ENCODE measurements around the gene PCNT.
A peak's percentile ranks its signal among the peaks of the same experiment; 100 is the strongest.

Gene PCNT
- total RNA-seq, result 16.8 to 98.6 (median 43.8) reads per million in 17 experiments

DNA sequence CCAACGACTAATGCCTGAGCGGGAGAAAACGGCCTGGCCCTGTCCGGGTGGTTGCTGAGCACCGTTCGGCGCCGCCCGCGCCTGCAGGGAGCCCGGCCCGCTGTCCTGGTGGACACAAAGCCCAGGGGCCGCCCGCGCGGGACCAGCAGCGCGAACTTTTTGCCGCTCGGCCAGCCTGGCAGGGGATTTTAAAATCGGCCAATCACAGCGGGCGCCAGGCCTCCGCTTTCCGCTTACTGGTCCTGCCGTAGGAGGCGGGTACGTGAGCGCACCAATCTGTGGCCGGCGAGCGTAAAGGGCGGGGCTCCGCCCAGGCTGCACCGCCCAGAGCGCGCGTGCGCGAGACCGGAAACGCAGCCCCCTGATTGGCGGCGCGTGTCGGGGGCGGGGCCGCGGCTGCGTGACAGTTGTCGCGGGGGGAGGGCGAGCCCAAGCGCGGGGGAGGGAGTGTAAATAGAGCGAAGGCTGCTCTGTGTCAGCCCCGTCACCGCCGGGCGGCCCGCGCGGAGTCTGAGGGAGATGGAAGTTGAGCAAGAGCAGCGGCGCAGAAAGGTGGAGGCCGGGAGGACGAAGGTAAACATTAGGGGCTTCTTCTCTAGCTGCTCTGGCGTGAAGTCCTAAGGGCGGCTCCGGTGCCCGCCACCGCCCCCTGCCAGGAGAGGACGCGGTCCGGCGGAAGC is at the start of gene PCNT, which contains the start of gene C21orf58:
TSS of gene PCNT (plus strand) at position 447 of the 680 bp plus-strand sequence. CDS start at position 520, 73 bp downstream.
TSS of gene C21orf58 (minus strand) at position 161 of the 680 bp plus-strand sequence. CDS start 1,132 bp downstream, outside the sequence.
- DNase-seq, result peak; percentile 99 to 100 (median 100)

DNA sequence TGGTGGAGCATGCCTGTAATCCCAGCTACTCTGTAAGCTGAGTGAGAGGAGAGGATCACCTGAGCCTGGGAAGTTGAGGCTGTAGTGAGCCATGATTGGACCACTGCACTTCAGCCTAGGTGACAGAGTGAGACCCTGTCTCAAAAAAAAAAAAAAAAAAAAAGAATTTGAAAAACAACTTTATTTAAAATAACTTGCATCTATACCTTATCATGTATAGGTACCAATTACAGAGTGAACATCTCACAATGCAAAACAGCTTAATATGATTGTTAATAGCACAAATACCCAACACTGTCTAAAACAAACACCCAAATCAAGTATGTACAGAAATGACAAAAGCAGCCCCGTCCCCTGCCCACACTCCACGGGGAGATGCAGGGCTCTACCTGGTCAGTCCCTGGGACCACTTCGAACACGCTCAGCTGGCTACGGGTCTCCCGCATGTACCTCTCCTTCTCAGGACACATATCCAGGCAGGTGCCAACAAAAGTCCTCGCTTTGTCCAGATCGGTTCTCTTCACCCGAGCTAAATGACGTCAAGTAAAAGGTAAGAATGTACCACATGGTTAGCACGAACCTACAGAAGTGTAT is 49.1 kb upstream of the PCNT start:
- no peak for DNase-seq

DNA sequence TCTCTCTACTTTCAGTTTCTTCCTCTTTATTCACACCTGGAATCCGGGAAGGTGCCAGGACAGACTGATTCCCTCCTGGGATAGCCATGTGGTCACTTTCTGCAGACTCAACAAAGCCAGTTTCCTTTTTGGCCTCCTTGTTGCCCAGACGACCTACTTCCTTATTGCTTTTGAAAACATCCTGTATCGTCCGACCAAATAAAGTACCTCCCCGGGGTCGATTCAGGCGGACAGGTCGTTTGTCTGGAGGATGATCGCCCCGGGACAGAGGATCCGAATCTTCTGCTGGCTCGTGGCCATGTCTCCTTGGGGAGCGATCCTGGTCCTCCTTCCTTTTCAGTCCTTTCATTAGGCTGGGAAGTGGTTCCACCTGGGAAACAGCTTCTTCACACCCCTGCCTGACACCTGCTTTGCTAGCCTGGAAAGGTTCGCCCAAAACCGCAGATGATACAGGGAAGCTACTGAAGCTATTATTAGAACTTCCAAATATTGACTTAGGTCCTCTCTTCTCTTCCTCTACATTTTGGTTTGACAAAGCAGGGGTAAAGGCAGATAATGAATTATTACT is 39.8 kb upstream of the PCNT start:
- peak; percentile 24 to 51 (median 39) for DNase-seq

DNA sequence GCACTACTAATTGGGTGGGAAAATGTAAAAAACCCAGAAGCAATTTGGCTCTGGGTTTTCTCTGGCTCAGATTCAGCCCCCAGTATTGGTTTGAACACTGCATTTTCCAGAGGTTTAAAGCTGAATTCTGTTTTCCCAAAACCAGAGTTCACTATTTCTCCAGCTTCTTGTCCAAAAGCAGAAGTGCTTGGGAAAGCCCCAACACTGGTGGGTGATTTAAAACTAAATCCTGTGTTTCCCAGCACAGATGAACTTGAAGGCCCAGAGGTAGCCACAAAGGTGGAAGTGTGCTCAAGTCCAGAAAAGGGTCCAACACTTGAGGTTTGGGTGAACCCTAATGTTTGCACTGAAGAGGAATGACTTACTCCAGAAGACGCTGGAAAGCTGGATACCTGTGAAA is 39.2 kb upstream of the PCNT start:
- peak; percentile 27 to 61 (median 59) for DNase-seq

DNA sequence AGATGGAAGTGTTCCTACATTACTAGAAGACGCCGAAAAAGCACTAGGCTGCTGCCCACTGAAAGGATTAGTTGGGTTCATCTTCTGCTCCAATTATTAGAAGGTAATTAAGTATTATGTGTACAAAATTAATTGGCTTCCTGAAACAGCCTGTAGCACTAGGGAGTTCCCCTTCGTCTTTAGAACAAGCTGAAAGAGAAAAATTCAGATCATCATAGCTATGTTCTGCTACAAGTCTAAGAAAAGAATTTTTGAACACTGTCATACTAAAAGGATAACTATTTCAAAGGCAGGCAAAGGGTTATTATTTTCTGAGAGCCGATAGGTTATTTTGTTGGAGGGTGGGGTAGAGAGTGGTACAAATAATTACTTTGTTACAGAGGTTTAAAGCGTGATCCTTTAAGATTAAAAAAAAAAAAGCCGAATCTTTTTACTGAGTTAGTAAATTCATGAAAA is 38.7 kb upstream of the PCNT start, which contains the start of gene MCM3AP:
TSS of gene MCM3AP (minus strand) at position 406 of the 456 bp plus-strand sequence. CDS start at position 81, 325 bp downstream.
- no peak for DNase-seq

DNA sequence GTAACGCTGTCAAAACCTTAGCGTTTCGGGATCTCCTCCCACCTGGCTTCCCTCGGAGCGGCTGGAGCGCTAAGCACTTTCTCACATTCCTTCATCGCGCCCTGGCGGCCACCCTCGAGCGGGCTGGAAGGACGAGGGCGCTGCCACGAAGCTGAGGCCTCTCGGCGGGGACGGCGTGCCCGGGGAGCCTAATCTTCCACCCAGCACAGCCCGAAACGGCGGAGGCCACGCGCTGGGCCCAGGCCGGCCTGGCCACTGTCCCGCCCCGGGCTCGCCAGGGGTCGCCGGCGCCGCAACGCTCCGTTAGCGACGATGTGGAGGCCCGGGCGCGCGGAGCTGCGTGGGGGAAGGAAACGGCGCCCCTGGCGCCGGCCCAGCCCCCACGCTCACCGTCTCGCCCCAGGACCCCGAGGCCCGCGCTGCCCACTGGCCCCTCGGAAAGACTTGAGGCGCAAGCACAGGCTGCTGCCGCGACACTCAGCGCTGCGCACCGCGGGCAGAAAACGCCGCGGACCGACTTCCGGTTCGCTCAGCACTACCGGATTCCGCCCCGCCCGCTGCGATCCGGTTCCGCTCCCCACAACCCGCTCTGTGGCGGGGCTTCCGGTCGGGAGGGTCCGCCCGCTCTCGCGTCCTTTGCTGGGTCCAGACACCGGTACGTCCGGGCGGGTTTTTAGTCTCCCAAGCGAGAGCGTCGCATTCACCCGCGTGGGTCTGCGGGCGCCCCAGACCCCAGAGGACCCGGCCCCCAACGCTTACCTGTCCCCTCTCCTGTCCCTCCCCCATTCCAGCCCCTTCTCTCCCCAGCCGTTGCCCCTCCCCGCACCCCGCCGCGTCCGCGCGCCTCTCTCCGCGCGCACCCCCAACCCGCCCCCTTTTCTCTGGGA is 38.0 kb upstream of the PCNT start, which contains the start of gene YBEY:
TSS of gene YBEY (plus strand) at position 582 of the 887 bp plus-strand sequence. CDS start 572 bp downstream, outside the sequence.
- peak; percentile 93 to 97 (median 95) for DNase-seq

GRCh38 chr21:46286648-46287002 is 37.3 kb upstream of the PCNT start:
- DNase-seq, result peak in 3 of 4 experiments; percentile 75 to 91 (median 83)

DNA sequence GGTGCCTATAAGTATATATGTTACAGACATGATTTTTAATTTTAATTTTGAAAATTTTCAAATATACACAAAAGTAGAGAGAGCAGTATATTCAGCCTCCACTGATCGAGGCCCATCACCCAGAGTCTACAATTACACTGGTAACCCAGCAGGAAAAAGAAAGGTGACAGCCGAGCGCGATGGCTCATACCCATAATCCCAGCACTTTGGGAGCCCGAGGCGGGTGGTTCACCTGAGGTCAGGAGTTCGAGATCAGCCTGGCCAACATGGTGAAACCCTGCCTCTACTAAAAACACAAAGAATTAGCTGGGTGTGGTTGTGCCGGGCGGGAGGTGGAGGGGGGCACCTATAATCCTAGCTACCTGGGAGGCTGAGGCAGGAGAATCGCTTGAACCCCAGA is 36.4 kb upstream of the PCNT start:
- no peak for DNase-seq

- DNase-seq, result no peak
Observed at GRCh38 chr21:46289655-46290179, 34.2 kb upstream of the PCNT start.

- no peak for DNase-seq
Observed at GRCh38 chr21:46291561-46291960, 32.4 kb upstream of the PCNT start.

DNA sequence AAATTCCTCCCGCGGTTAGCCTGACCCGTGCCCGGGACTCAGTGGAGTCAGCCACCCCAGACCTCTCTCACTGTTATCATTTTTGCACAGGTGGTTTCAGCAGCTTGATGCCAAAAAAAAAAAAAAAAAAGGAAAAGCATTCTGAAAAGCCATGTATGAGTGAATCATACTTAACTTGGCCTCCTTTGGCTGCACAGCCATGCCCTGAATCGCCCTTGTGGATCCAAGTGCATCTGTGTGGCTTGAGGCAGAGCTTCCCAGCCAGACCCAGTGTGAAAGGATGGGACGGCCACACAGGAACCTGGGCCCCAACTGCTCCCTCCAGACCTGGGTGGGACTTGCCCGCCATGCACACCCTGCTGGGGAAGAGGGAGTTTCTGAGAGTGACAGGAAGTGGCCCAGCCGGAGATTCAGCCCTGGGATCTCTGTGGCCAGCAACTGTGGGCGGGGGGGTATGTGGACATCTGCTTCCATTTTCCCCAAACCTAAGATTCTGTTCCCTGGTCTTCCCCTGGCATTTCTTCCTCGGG is 29.2 kb upstream of the PCNT start:
- peak; percentile 51 to 83 (median 74) for DNase-seq

DNA sequence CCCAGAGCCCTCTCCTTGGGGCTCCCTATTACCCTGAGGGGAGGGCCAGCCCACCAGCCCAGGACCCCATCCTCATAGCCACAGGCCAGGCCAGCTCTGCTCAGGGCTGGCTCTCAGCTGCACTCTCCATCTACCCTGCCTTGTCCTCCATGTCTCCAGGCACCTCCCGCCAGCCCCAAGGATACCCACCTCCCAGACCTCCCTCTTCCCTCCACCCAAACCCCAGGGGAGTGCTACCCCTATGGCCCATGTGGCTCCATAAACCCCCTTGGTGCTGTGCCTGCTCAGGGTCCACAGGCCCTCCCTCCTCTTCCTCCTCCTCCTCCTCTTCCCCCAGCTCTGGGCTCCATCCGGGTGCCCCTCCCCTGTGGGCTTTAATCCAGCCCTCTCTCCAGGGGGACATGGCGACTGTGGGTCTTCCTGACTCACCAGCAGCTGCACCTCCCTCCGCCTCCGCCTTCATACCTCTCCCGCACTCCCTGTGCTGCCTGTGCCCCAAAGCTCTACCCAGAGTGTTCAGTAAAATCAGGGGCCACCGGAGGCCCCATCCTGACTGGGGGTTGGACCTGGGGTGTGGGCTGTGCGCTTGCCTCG is 28.7 kb upstream of the PCNT start:
- DNase-seq, result peak in 2 of 4 experiments; percentile 14 to 17

- DNase-seq, result peak; percentile 88 to 96 (median 94)
Observed at GRCh38 chr21:46295996-46296752, 27.8 kb upstream of the PCNT start.

- DNase-seq, result peak in 2 of 4 experiments; percentile 45 to 47
Observed at GRCh38 chr21:46297338-46298271, 26.4 kb upstream of the PCNT start.

GRCh38 chr21:46299167-46299566 is 24.8 kb upstream of the PCNT start:
- DNase-seq, result no peak

GRCh38 chr21:46301759-46302158 is 22.2 kb upstream of the PCNT start:
- DNase-seq, result no peak

- no peak for DNase-seq
Observed at GRCh38 chr21:46304437-46304836, 19.5 kb upstream of the PCNT start.

GRCh38 chr21:46304955-46305354 is 19.0 kb upstream of the PCNT start:
- DNase-seq, result no peak

- no peak for DNase-seq
Observed at GRCh38 chr21:46307625-46308024, 16.3 kb upstream of the PCNT start.
